Measurements from ENCODE around the gene KLB. TPM values are rescaled to one million over a fixed set of nuclear protein-coding genes. Genes with fewer than 3 reads are reported as not detected.

Gene KLB
- total RNA-seq, 1 experiment from 2014 or later = not detected

GRCh38 chr4:39433878-39434492, 27.3 kb downstream of the KLB start:
- H3K4me3 ChIP-seq (replicated peaks in 1 of 2; ENCODE audit: low read depth in 1 of 2, low read length in 2 of 2) = no peak overlapping the region
- no peaks in the 10 kb centered on the region for H4K20me1 ChIP-seq (ENCODE audit: insufficient read depth)
- ATAC-seq = no peak
- no peak overlapping the region for H3K27ac ChIP-seq (ENCODE audit: low read depth, low read length)
- H3K9me2 ChIP-seq (ENCODE audit: insufficient read depth) = no peaks in the 10 kb centered on the region
- no TSS peak for BruUV-seq (replicated peaks)
- H3K27me3 ChIP-seq (ENCODE audit: insufficient read depth, low read length) = no peaks in the 10 kb centered on the region
- H3K4me1 ChIP-seq (ENCODE audit: control insufficient read depth in 1 of 2, insufficient read depth in 2 of 2, low read length in 2 of 2) = no peaks in the 10 kb centered on the region
- intact Hi-C loops (cut with micrococcal nuclease) = no loop called here
- ChIA-PET CTCF (no interaction called here), RAD21 (ENCODE audit: low non-redundant PET in 1 of 2, low total read pairs in 2 of 2, uncharacterized antibody in 2 of 2, unreplicated experiment in 2 of 2) (no interaction called here), POLR2A (no interaction called here)
- H3K4me2 ChIP-seq (ENCODE audit: low read length) = no peak overlapping the region
- H3K79me2 ChIP-seq (ENCODE audit: insufficient read depth, low read length) = no peaks in the 10 kb centered on the region
- H3K36me3 ChIP-seq (ENCODE audit: control insufficient read depth in 1 of 2, insufficient read depth in 2 of 2, low read length in 2 of 2) = no peaks in the 10 kb centered on the region
- H3K9ac ChIP-seq (ENCODE audit: low read length) = no peak overlapping the region
- no peaks in the 10 kb centered on the region for H3K9me3 ChIP-seq (ENCODE audit: control insufficient read depth in 1 of 2, insufficient read depth in 1 of 2, low read depth in 1 of 2, low read length in 2 of 2)
- DNase-seq (ENCODE audit: low read depth, low spot score) = no peak
- no peak overlapping the region for H2AFZ ChIP-seq (ENCODE audit: low read depth, low read length, poor library complexity, severe bottlenecking)
- no peak for TF ChIP-seq YY1 (IDR thresholded peaks at IDR 0.05; ENCODE audit: extremely low read depth, insufficient replicate concordance, low read depth, low read length)
- no peak for TF ChIP-seq SP1 (IDR thresholded peaks at IDR 0.05; ENCODE audit: low read depth)
- no peak for TF ChIP-seq ZNF274 (IDR thresholded peaks at IDR 0.05; ENCODE audit: low read depth, low read length)

- intact Hi-C loops (cut with micrococcal nuclease) = no loop called here
- H3K4me2 ChIP-seq (ENCODE audit: low read length) = no peak overlapping the region
- H3K27me3 ChIP-seq (ENCODE audit: insufficient read depth, low read length) = no peaks in the 10 kb centered on the region
- no peak overlapping the region for H3K27ac ChIP-seq (ENCODE audit: low read depth, low read length)
- no peak for DNase-seq (ENCODE audit: low read depth, low spot score)
- no peaks in the 10 kb centered on the region for H3K4me1 ChIP-seq (ENCODE audit: control insufficient read depth in 1 of 2, insufficient read depth in 2 of 2, low read length in 2 of 2)
- H3K36me3 ChIP-seq (ENCODE audit: control insufficient read depth in 1 of 2, insufficient read depth in 2 of 2, low read length in 2 of 2) = no peaks in the 10 kb centered on the region
- H2AFZ ChIP-seq (ENCODE audit: low read depth, low read length, poor library complexity, severe bottlenecking) = no peak overlapping the region
- no peak overlapping the region for H3K4me3 ChIP-seq (replicated peaks in 1 of 2; ENCODE audit: low read depth in 1 of 2, low read length in 2 of 2)
- no peaks in the 10 kb centered on the region for H3K79me2 ChIP-seq (ENCODE audit: insufficient read depth, low read length)
- BruUV-seq (replicated peaks) = no TSS peak
- H3K9me2 ChIP-seq (ENCODE audit: insufficient read depth) = no peaks in the 10 kb centered on the region
- CTCF ChIA-PET = interaction anchor here (0.6 kb wide), 1 partner anchor 194 kb away, joined by 3 read pairs; no protein-coding TSS in a partner anchor
- ATAC-seq = peak; percentile 65; the same call in 1 of the 2 replicates
- TF ChIP-seq MAX (IDR thresholded peaks at IDR 0.05) (no peak), TCF7L2 (IDR thresholded peaks at IDR 0.05; ENCODE audit: borderline replicate concordance, extremely low read depth, insufficient read depth, insufficient read length) (no peak), ELF1 (IDR thresholded peaks at IDR 0.05; ENCODE audit: borderline replicate concordance, low read depth) (no peak), RAD21 (IDR thresholded peaks at IDR 0.05; ENCODE audit: low read depth) (peak; percentile 48; the same call in 1 of the 2 replicates), CTCF (IDR thresholded peaks at IDR 0.05 in 2 of 3, conservative IDR thresholded peaks at IDR 0.05 in 1 of 3; ENCODE audit: borderline replicate concordance in 1 of 3, insufficient read depth in 1 of 3, low read depth in 2 of 3, low read length in 2 of 3) (peak; percentile 9 to 33 (median 12); a peak in 3 of 6 replicates)
- H4K20me1 ChIP-seq (ENCODE audit: insufficient read depth) = no peaks in the 10 kb centered on the region
- POLR2A ChIA-PET = no interaction called here
- no peaks in the 10 kb centered on the region for H3K9me3 ChIP-seq (ENCODE audit: control insufficient read depth in 1 of 2, insufficient read depth in 1 of 2, low read depth in 1 of 2, low read length in 2 of 2)
- no peak overlapping the region for H3K9ac ChIP-seq (ENCODE audit: low read length)
- RAD21 ChIA-PET (ENCODE audit: low non-redundant PET in 1 of 2, low total read pairs in 2 of 2, uncharacterized antibody in 2 of 2, unreplicated experiment in 2 of 2) = interaction anchor here in 1 of 2 experiments (0.7 kb wide), 1 partner anchor 533 kb away, joined by 4 read pairs; no protein-coding TSS in a partner anchor
Observed at GRCh38 chr4:39435659-39436563, 29.2 kb downstream of the KLB start.

Data from HCT116 (cell line).